WTC11 (cell line): ENCODE measurements around the gene RASSF1.

Source experiments
- ATF2 ChIP-seq: sonication (generic); formaldehyde crosslinking; IDR thresholded peaks from 2 replicates; pipeline ENCODE4 v1.8.1; 2022; ENCODE audit warnings: low read depth, missing genetic modification reagents, borderline replicate concordance
- CREB1 ChIP-seq: sonication (generic); formaldehyde crosslinking; IDR thresholded peaks from 2 replicates; pipeline ENCODE4 v1.8.0; 2023; ENCODE audit warnings: mild to moderate bottlenecking, missing genetic modification reagents
- CTCF ChIP-seq: fragments of 200-600 bp; IDR thresholded peaks from 2 replicates; pipeline ENCODE4 v1.8.0; 2022; ENCODE audit warnings: antibody characterized with exemption
- ESRRA ChIP-seq: sonication (generic); formaldehyde crosslinking; IDR thresholded peaks from 2 replicates; pipeline ENCODE4 v1.8.1; 2022; ENCODE audit warnings: mild to moderate bottlenecking, missing genetic modification reagents, borderline replicate concordance
- FOXP1 ChIP-seq: sonication (generic); formaldehyde crosslinking; IDR thresholded peaks from 2 replicates; pipeline ENCODE4 v1.8.0; 2022; ENCODE audit warnings: missing genetic modification reagents, mild to moderate bottlenecking, moderate library complexity, borderline replicate concordance
- MXD4 ChIP-seq: fragments of 250-450 bp; sonication (Bioruptor Pico); IDR thresholded peaks from 2 replicates; pipeline ENCODE4 v1.8.0; 2021; ENCODE audit warnings: mild to moderate bottlenecking, moderate library complexity, borderline replicate concordance
- NR1H2 ChIP-seq: sonication (generic); formaldehyde crosslinking; IDR thresholded peaks from 2 replicates; pipeline ENCODE4 v1.9.0; 2021; ENCODE audit warnings: mild to moderate bottlenecking, moderate library complexity, missing genetic modification reagents
- NR3C1 ChIP-seq: sonication (generic); formaldehyde crosslinking; conservative IDR thresholded peaks from 2 replicates; pipeline ENCODE4 v1.8.1; 2023; ENCODE audit warnings: low read depth, mild to moderate bottlenecking, missing genetic modification reagents
- SP1 ChIP-seq: sonication (generic); formaldehyde crosslinking; conservative IDR thresholded peaks from 2 replicates; pipeline ENCODE4 v1.8.1; 2022; ENCODE audit warnings: missing genetic modification reagents
- USF2 ChIP-seq: sonication (generic); formaldehyde crosslinking; IDR thresholded peaks from 2 replicates; pipeline ENCODE4 v1.8.1; 2023; ENCODE audit warnings: mild to moderate bottlenecking, missing genetic modification reagents, moderate library complexity
- ZBTB43 ChIP-seq: sonication (generic); formaldehyde crosslinking; IDR thresholded peaks from 2 replicates; pipeline ENCODE4 v1.8.1; 2023; ENCODE audit warnings: mild to moderate bottlenecking, missing genetic modification reagents
- ZNF138 ChIP-seq: sonication (generic); formaldehyde crosslinking; conservative IDR thresholded peaks from 2 replicates; pipeline ENCODE4 v1.8.1; 2022; ENCODE audit warnings: mild to moderate bottlenecking, moderate library complexity, missing genetic modification reagents
- ZNF423 ChIP-seq: fragments of 250-450 bp; sonication (Bioruptor Pico); IDR thresholded peaks from 2 replicates; pipeline ENCODE4 v2.1.2; 2022; ENCODE audit warnings: mild to moderate bottlenecking, moderate library complexity

- TF ChIP-seq CTCF (no peak), ZNF138 (CRISPR knock-in tag) (peak; percentile 84), ATF2 (CRISPR knock-in tag) (no peak), FOXP1 (CRISPR knock-in tag) (peak; percentile 97; the same call in 1 of the 2 replicates), SP1 (CRISPR knock-in tag) (peak; percentile 76), USF2 (peak; percentile 42), ESRRA (peak; percentile 87), ZBTB43 (CRISPR knock-in tag) (no peak), CREB1 (CRISPR knock-in tag) (peak; percentile 89), NR1H2 (CRISPR knock-in tag) (peak; percentile 80; the same call in 1 of the 2 replicates), MXD4 (CRISPR knock-in tag) (no peak), NR3C1 (CRISPR knock-in tag) (no peak), ZNF423 (CRISPR knock-in tag) (no peak)
Measured at GRCh38 chr3:50350527-50351322, 10.1 kb upstream of the RASSF1 start, which contains the start of the genes CYB561D2 and NPRL2.
